GM21825 (cell line): ENCODE data around the gene DYRK1A.

Experiments
- ATAC-seq: cut with Tn5 transposase; IDR thresholded peaks from one replicate; pipeline ENCODE4 v1.9.1; 2021; ENCODE audit warnings: mild to moderate bottlenecking, moderate library complexity; ENCODE audit not compliant: unreplicated experiment

Gene DYRK1A

GRCh38 chr21:37562920-37563640 lies 196.5 kb downstream of the DYRK1A start:
- ATAC-seq = peak; percentile 10

GRCh38 chr21:37563641-37564340 lies 197.2 kb downstream of the DYRK1A start:
- ATAC-seq = peak; percentile 83

- peak; percentile 44 for ATAC-seq
Measured at GRCh38 chr21:37564341-37564923, 197.9 kb downstream of the DYRK1A start.

GRCh38 chr21:37564924-37565529 lies 198.5 kb downstream of the DYRK1A start:
- no peak for ATAC-seq

GRCh38 chr21:37565530-37566223 lies 199.1 kb downstream of the DYRK1A start:
- no peak for ATAC-seq

DNA sequence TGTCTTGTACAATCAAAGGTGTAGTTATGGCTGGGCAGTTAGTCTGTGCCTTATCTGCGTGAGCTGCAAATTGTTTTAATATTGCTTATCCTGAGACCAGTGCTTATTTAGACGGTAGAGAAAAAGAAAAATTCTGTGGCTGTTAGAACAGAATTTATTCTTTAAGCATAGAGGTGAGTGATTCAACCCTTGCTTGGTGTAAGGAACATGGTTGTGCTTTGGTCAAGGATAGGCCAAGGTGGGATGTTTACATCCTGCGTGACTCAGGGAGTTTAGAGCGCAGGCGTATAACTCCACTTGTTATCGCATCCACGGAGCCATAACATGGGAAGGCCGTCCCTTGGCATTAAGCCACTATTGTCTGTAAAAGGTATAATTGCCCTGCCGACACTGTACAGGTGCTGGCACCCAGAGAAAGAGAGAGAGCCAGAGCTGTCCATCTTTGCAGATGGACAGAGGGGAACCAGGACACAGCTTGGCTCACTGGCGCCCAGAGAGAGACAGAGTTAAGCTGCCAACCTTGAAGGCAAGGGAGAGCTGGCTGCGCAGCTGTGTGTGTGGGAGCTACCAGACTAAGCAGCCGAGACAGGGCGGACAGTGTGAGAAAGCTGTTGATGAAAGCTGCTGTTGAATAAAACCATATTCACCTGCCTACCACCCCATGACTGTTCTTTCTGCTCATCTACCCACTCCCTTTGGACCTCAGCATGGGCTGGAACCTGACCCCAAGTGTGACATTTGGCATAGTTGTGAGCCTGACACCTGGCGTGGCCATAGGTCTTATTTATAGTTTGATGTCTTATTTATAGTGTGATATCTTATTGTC lies 200.4 kb downstream of the DYRK1A start:
- ATAC-seq = no peak

DNA sequence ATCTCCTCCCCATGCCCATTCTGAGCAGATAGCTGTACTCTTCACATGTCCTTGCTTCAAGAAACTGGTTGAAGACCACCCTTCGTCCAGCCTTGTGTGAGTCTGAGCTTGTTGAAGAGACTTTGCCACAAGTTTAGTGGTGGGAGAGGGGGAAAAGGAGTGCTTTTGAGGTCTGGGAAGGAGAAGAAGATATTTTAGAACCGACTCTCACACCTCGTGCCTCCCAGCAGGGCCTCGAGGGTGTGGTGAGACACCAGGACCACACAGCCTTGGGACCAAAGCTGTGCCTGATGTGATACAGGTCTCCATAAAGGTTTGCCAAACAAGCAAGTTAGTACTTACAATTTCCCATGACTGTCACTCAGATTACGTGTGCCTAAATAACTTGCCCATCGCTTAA lies 201.8 kb downstream of the DYRK1A start:
- no peak for ATAC-seq

DNA sequence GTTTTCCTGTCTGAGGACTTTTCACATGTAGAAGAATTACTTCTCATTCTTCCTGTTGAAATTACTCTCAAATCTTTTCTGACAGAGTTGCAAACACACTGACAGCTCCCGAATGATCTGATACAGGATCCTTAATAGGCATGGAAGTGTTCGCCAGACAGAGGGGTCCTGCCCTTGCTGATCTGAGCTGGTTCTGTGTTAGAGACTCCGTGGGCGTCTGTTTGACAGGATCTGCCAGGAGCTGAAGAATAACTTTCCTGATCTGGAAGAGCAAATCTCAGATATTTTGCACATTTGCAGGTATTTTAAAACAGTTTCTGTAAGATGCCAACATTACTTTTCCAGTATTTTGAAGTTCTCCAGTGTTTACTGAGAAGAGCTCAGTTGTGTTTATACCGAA lies 202.3 kb downstream of the DYRK1A start:
- no peak for ATAC-seq

GRCh38 chr21:37571442-37571841 lies 204.9 kb downstream of the DYRK1A start:
- no peak for ATAC-seq

DNA sequence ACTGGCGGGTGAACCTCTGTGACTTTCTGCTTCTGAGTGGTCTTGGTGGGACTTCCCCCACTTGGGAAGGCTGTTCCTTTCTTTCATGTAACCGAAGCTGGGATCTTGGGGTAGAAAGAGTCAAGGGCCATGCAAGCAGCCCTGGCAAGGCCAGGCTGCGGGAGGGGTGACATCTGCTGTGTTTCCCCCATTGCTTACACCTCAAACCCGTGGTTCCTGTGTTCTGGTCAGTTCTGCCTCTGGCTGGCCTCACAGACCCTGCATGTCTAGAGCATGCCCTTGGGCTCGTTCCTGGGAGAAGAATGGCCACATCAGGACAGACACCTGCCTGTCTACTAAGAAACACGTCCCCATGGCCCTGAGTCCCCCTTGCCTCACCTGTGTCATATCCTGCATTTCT lies 207.7 kb downstream of the DYRK1A start:
- ATAC-seq = no peak

- ATAC-seq = no peak
Measured at GRCh38 chr21:37574751-37575150, 208.2 kb downstream of the DYRK1A start.

GRCh38 chr21:37575580-37575979 lies 209.0 kb downstream of the DYRK1A start:
- no peak for ATAC-seq
